ENCODE measurements around the gene COL9A2.
A peak's percentile ranks its signal among the peaks of the same experiment; 100 is the strongest.

The COL9A2 gene

DNA sequence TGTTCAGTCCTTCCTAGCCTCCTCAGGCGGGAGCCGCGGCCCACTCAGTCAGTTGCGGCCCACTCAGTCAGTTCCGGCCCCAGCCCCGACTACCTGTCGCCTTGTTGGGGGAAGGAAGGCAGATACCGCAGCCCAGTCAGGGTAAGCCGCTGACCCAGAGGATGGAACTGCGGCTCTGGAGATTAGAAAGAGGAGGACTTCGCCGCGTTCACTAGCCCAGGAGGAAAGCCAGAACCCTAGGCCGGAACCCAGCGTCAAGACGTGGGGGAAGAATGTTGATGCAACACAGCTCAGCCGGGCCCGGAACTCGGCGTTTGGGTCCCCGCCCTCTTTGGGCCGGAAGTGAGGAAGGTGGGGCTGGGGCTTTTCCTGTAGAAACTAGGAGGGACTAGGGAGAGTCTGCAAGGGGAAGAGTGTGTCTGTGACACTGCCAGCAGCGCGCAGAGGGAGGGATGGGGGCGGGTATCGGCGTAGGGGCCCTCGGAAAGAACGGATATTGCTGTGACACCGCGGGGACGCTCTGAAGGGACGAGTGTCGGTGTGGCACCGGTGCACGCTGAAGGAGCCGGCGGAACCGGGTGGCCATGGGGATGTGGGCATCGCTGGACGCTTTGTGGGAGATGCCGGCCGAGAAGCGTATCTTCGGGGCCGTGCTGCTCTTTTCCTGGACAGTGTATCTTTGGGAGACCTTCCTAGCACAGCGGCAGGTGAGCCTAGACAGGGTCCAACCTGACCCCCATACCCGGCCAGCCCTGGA is 59.2 kb downstream of the COL9A2 start, which contains the start of gene ZMPSTE24:
Gene ZMPSTE24 (plus strand): TSS at position 549 of the 757 bp plus-strand sequence. CDS start 36 bp downstream, at position 585.
- Histone ChIP-seq H3K36me3 (ENCODE audit: control insufficient read depth, insufficient read depth, low read length) (peaks cover 33% of the 10 kb centered on the region), H3K9me3 (ENCODE audit: control insufficient read depth, insufficient read depth, low read depth, low read length) (no peaks in the 10 kb centered on the region), H3K27me3 (ENCODE audit: control insufficient read depth, insufficient read depth, low read length) (no peaks in the 10 kb centered on the region), H3K4me3 (ENCODE audit: low read depth, low read length) (peak within 1 kb of the TSS; percentile 99), H3K9ac (ENCODE audit: low read length) (peak within 1 kb of the TSS; percentile 96), H3K4me1 (ENCODE audit: control insufficient read depth, insufficient read depth, low read length) (0 out of 2 replicates have a peak, but pooled peaks cover 5% of the 10 kb centered on the region), H3K27ac (ENCODE audit: low read depth, low read length) (peak within 1 kb of the TSS; percentile 87)

GRCh38 chr1:40257313-40257687 is 59.8 kb downstream of the COL9A2 start:
- 0 out of 2 replicates have a peak, but pooled peaks cover 5% of the 10 kb centered on the region for H3K4me1 ChIP-seq (ENCODE audit: control insufficient read depth, insufficient read depth, low read length)
- peak overlapping the region; percentile 91 for H3K9ac ChIP-seq (ENCODE audit: low read length)
- no peaks in the 10 kb centered on the region for H3K27me3 ChIP-seq (ENCODE audit: control insufficient read depth, insufficient read depth, low read length)
- H3K36me3 ChIP-seq (ENCODE audit: control insufficient read depth, insufficient read depth, low read length), result peaks cover 28% of the 10 kb centered on the region
- no peaks in the 10 kb centered on the region for H3K9me3 ChIP-seq (ENCODE audit: control insufficient read depth, insufficient read depth, low read depth, low read length)
- peak overlapping the region; percentile 87 for H3K27ac ChIP-seq (ENCODE audit: low read depth, low read length)
- H3K4me3 ChIP-seq (ENCODE audit: low read depth, low read length), result peak overlapping the region; percentile 99

GRCh38 chr1:40256401-40257084 is 60.5 kb downstream of the COL9A2 start:
- H3K27ac ChIP-seq (ENCODE audit: low read depth, low read length), result 0 out of 2 replicates have a peak overlapping the region, but pooled peaks have one; percentile 87
- H3K9ac ChIP-seq (ENCODE audit: low read length), result peak overlapping the region; percentile 91

GRCh38 chr1:40255231-40255630 is 61.9 kb downstream of the COL9A2 start:
- no peak overlapping the region for H3K27ac ChIP-seq (ENCODE audit: low read depth, low read length)
- no peak overlapping the region for H3K4me3 ChIP-seq (ENCODE audit: low read depth, low read length)
- H3K9me3 ChIP-seq (ENCODE audit: control insufficient read depth, insufficient read depth, low read depth, low read length), result no peaks in the 10 kb centered on the region

More at GRCh38 chr1:40256401-40257084, 60.5 kb downstream of the COL9A2 start:
- H3K9me3 ChIP-seq (ENCODE audit: control insufficient read depth, insufficient read depth, low read depth, low read length), result no peaks in the 10 kb centered on the region
- H3K4me1 ChIP-seq (ENCODE audit: control insufficient read depth, insufficient read depth, low read length), result 0 out of 2 replicates have a peak, but pooled peaks cover 5% of the 10 kb centered on the region
- H3K4me3 ChIP-seq (ENCODE audit: low read depth, low read length), result peak overlapping the region; percentile 99
- peaks cover 21% of the 10 kb centered on the region for H3K36me3 ChIP-seq (ENCODE audit: control insufficient read depth, insufficient read depth, low read length)
- H3K27me3 ChIP-seq (ENCODE audit: control insufficient read depth, insufficient read depth, low read length), result no peaks in the 10 kb centered on the region

DNA sequence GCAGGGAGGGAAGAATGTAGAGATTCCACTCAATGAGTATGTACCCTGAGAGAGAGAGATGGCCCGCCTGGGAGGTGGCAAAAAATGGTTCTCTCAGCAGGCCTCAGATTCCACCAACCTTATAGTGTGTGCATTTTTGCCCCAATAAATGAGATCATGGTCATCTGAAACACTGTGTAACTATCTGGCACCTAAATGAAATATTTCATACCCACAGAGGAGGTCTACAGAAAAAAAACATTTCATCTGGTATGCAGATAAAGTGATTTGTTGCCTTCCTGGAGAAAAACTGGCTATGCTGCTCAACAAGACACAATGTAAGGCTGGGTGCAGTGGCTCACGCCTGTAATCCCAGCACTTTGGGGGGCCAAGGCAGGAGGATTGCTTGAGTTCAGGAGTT is 64.5 kb downstream of the COL9A2 start:
- no peaks in the 10 kb centered on the region for H3K36me3 ChIP-seq (ENCODE audit: control insufficient read depth, insufficient read depth, low read length)
- no peaks in the 10 kb centered on the region for H3K9me3 ChIP-seq (ENCODE audit: control insufficient read depth, insufficient read depth, low read depth, low read length)
- no peaks in the 10 kb centered on the region for H3K27me3 ChIP-seq (ENCODE audit: control insufficient read depth, insufficient read depth, low read length)
- H3K9ac ChIP-seq (ENCODE audit: low read length), result no peak overlapping the region
- 0 out of 2 replicates have a peak, but pooled peaks cover 5% of the 10 kb centered on the region for H3K4me1 ChIP-seq (ENCODE audit: control insufficient read depth, insufficient read depth, low read length)
- H3K27ac ChIP-seq (ENCODE audit: low read depth, low read length), result no peak overlapping the region
- H3K4me3 ChIP-seq (ENCODE audit: low read depth, low read length), result no peak overlapping the region

More at GRCh38 chr1:40255231-40255630, 61.9 kb downstream of the COL9A2 start:
- H3K4me1 ChIP-seq (ENCODE audit: control insufficient read depth, insufficient read depth, low read length), result 0 out of 2 replicates have a peak, but pooled peaks cover 5% of the 10 kb centered on the region
- no peak overlapping the region for H3K9ac ChIP-seq (ENCODE audit: low read length)
- peaks cover 8% of the 10 kb centered on the region for H3K36me3 ChIP-seq (ENCODE audit: control insufficient read depth, insufficient read depth, low read length)
- H3K27me3 ChIP-seq (ENCODE audit: control insufficient read depth, insufficient read depth, low read length), result no peaks in the 10 kb centered on the region

- Histone ChIP-seq H3K27ac (ENCODE audit: low read depth, low read length) (no peak overlapping the region), H3K4me3 (ENCODE audit: low read depth, low read length) (no peak overlapping the region), H3K36me3 (ENCODE audit: control insufficient read depth, insufficient read depth, low read length) (no peaks in the 10 kb centered on the region), H3K9ac (ENCODE audit: low read length) (no peak overlapping the region), H3K27me3 (ENCODE audit: control insufficient read depth, insufficient read depth, low read length) (no peaks in the 10 kb centered on the region), H3K9me3 (ENCODE audit: control insufficient read depth, insufficient read depth, low read depth, low read length) (no peaks in the 10 kb centered on the region), H3K4me1 (ENCODE audit: control insufficient read depth, insufficient read depth, low read length) (0 out of 2 replicates have a peak, but pooled peaks cover under 1% of the 10 kb centered on the region)
Observed at GRCh38 chr1:40251456-40251855, 65.6 kb downstream of the COL9A2 start.

Measured in HUES6 (cell line).